Kidney (tissue), 2 donors: ENCODE results near the gene CRYBG1. TPM values are rescaled to one million over a fixed set of nuclear protein-coding genes. Genes with fewer than 3 reads are reported as not detected.

Experiments used
- polyA plus RNA-seq: library from polyadenylated mRNA; stranded (reverse); fragments of 350-450 nt; fragmentation: Illumina TruSeq; extraction: RNeasy Lipid Tissue Mini Kit (QIAGEN cat#74804); gene quantifications from one replicate; pipeline ENCODE4 v1.2.3, GENCODE V29; 2014; ENCODE audit warnings: low read depth, low replicate concordance; ENCODE audit not compliant: insufficient read depth
- total RNA-seq: library from RNA; stranded (reverse); fragmentation: NEBNext Ultra II Directional; extraction: Animal tissue kit (Norgen Biotek cat#: 25700); gene quantifications from one replicate; pipeline ENCODE4 v1.2.1, GENCODE V29; 2021
- donor health status: DM: yes; HTN: yes; CAD: no.

CRYBG1 gene
- total and polyA plus RNA-seq, 2 donors from 2014 or later, result 7.0 to 32.6 TPM

Other genes with a start within 250 kb of the CRYBG1 start
- gene ATG5, start 35.0 kb upstream of the CRYBG1 start, total RNA-seq, result 31.6 TPM
- 26.5 TPM for gene ATG5, start 35.0 kb upstream of the CRYBG1 start, polyA plus RNA-seq